GM18517 (cell line): ENCODE data around the gene ABTB1.

Source experiments
- ATAC-seq: cut with Tn5 transposase; IDR thresholded peaks from one replicate; pipeline ENCODE4 v1.9.1; 2021; ENCODE audit warnings: mild to moderate bottlenecking, moderate library complexity; ENCODE audit not compliant: unreplicated experiment

Gene ABTB1

GRCh38 chr3:127672429-127673190, at the start of gene ABTB1:
TSS of gene ABTB1 (plus strand) at chr3:127672952. CDS start at chr3:127673026, 74 bp downstream.
- ATAC-seq, result peak; percentile 44

- no peak for ATAC-seq
These were observed 48.7 kb upstream of the ABTB1 start for GRCh38 chr3:127624063-127624462.

- ATAC-seq, result no peak
These were observed 46.9 kb upstream of the ABTB1 start for GRCh38 chr3:127625821-127626220.

- ATAC-seq, result no peak
These were observed 44.3 kb upstream of the ABTB1 start for GRCh38 chr3:127628426-127628787.

DNA sequence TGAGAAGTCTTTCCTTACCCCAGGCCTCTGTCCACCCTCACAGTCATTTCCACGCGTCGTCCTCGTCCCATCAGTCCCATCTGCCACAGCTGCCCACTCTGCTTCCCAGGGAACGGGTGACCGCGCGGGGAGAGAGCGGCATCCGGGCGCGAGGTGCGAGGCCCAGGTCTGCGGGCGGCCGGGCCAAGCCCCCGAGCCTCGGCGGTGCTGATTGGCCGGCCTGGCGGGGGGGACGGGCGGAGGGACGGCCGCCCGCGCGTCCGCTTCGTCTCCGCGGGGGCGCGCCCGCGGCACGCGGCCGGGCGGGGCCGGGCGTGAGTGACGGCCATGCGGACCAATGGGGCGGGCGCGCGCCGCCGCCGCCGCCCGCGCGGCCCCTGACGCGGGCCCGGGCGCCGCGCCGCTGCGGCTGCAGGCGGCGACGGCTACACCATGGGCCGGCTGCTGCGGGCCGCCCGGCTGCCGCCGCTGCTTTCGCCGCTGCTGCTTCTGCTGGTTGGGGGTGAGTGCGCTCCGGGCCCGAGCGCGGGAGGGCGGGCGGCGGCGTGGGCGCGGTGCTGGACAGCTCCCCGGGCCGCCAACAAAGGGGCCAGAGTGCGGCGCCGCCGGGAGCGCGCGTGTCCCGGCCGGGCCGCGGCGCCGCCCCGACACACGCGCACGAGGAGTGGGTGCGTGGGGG, 43.8 kb upstream of the ABTB1 start, which contains the start of gene PODXL2:
Gene PODXL2, plus strand, starts transcription at position 398 of the 679 bp plus-strand sequence. Its CDS starts 35 bp downstream, at position 433.
- ATAC-seq, result no peak

GRCh38 chr3:127629467-127630403, 43.0 kb upstream of the ABTB1 start:
- ATAC-seq, result no peak

GRCh38 chr3:127630811-127631714, 41.7 kb upstream of the ABTB1 start:
- ATAC-seq, result no peak

- ATAC-seq, result no peak
These were observed 40.5 kb upstream of the ABTB1 start for GRCh38 chr3:127632035-127632820.

GRCh38 chr3:127634653-127635052, 38.1 kb upstream of the ABTB1 start:
- ATAC-seq, result no peak

DNA sequence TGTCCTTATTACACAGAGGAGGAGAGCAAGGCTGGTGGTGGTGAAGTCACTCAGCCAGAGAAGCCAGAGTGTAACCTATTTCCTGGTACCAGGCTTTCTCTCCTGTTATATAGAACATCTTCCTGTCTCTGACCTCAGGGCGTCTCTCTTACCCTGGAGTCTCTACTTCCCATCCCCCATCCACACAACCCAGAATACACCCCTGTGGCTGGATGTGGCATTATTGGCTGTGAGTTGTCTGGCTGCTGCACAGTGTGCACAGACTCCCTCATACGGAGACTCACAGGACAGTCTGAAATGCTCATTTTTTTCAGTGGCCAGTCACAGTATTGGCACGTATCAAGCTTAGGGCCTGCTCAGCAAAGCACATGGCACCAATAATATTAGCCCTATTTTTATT, 35.2 kb upstream of the ABTB1 start:
- no peak for ATAC-seq

GRCh38 chr3:127637971-127638370, 34.8 kb upstream of the ABTB1 start:
- ATAC-seq, result no peak

DNA sequence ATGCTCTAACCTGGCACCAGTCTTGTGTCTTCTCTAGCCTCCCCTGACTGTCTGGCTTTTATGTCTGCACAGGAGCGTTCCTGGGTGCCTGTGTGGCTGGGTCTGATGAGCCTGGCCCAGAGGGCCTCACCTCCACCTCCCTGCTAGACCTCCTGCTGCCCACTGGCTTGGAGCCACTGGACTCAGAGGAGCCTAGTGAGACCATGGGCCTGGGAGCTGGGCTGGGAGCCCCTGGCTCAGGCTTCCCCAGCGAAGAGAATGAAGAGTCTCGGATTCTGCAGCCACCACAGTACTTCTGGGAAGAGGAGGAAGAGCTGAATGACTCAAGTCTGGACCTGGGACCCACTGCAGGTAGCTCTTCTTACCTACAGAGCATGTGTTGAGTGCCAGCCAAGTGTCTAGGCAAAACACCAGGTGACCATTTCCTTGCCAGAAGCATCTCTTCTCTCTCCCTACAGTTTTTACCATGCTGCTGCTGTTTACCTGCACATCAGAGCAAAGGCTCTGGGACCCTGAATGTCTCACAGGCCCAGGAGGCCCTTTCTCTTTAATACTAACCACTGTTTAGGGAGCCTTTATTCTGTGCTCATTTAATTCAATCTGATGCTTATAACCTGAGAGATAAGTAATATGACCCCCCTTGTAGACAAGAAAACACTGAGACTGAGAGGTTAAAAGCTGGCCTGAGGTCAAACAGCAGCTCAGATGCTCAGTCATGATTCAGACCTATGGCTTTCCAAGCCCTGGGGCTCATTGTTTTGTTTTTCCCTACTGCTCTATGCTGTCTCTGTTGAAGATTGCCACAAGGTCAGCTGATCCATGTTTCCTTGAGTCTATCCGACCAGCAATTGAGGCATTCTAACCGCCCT, 33.3 kb upstream of the ABTB1 start:
- no peak for ATAC-seq

- no peak for ATAC-seq
These were observed 32.8 kb upstream of the ABTB1 start for GRCh38 chr3:127640042-127640355.

GRCh38 chr3:127644641-127645370, 27.9 kb upstream of the ABTB1 start:
- no peak for ATAC-seq

DNA sequence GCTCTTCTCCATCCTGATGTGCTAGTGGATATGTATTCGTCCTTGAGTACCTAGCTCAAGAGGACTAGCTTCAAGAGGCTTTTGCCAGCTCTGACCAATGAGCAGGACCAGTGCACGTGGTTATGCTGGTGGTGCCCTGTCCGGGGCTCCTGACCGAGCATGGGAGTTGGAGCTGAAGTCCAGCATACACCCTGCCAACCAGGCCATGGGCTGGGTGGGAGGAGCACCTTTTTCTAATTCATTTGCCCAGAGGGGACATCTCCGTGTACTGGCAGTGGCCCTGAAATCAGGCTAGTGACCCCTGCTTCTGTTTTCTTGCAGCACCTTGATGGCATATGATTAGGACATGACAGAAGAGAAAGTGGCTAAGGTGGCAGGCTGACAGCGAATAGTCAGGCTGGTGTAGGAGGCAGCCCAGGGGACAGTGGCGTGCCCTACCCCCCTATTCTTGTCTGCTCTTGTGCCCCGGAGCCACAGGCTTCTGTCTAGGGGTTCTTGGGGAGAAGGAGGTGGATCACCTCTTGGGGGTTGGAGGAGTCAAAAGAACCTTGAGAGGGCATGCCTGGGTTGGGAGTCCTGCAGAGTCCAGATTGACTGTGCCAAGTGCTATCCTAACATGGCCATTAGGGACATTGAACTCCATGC, 27.3 kb upstream of the ABTB1 start:
- no peak for ATAC-seq

GRCh38 chr3:127646501-127647046, 26.2 kb upstream of the ABTB1 start:
- ATAC-seq, result no peak

DNA sequence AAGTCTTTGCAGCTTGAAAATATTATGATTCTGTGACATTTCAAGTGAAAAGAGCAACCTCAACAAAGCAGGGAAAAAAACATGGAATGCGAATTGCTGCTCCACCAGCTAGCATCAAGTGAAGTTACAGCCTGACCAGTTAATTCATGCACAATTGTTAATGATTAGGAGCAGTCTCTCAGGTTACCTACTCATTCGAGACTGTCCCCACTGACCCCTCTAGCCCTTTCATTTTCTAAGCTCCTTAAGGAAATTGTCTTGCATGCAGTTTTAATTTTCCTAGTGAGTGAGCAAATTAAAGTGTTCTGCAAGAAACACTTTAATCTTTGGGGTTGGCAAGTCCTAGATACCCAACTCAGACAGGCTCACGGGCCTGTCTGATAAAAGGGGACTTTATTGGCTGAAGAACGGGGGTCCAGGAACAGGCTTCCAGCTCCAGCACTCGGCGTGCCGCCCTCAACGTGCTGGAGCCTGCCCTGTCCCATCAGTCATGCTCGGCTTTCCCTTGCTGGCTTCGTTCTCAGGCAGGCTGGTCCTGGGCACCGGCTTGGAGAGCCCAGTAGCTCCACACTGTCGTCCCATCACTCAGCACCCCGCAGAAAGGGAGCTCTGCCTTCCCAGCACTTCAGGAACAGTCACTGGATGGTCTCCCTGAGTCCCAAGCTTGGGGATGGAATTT, 25.4 kb upstream of the ABTB1 start:
- ATAC-seq, result no peak
